ENCODE data around the gene PCDHGA10.
"Not testable (repeated sequence)": the region's sequence is repeated elsewhere in the genome, so short reads cannot be mapped to it uniquely, and the experiment has no call there.

Gene PCDHGA10

GRCh38 chr5:141373673-141374317, 39.0 kb upstream of the PCDHGA10 start, which contains the start of gene PCDHGA6:
Gene PCDHGA6, plus strand, starts transcription at chr5:141373891. Its CDS starts 193 bp downstream, at chr5:141374084.
- peak; percentile 80 for TF ChIP-seq CTCF (IDR thresholded peaks at IDR 0.05)
- no peak for TF ChIP-seq ZFX (IDR thresholded peaks at IDR 0.05; ENCODE audit: borderline replicate concordance)
- H3K27ac ChIP-seq, result no peak within 1 kb of the TSS

- no peak overlapping the region for H3K27ac ChIP-seq
- TF ChIP-seq ZFX (IDR thresholded peaks at IDR 0.05; ENCODE audit: borderline replicate concordance), result no peak
- no peak for TF ChIP-seq CTCF (IDR thresholded peaks at IDR 0.05)
Observed at GRCh38 chr5:141374627-141375026, 38.2 kb upstream of the PCDHGA10 start.

- TF ChIP-seq CTCF (IDR thresholded peaks at IDR 0.05), result peak; percentile 28
Observed at GRCh38 chr5:141375444-141376155, 37.2 kb upstream of the PCDHGA10 start.

GRCh38 chr5:141382469-141383294, 30.1 kb upstream of the PCDHGA10 start, which contains the start of gene PCDHGA7:
Gene PCDHGA7, plus strand, starts transcription at chr5:141382742. Its CDS starts 158 bp downstream, at chr5:141382900.
- TF ChIP-seq CTCF (IDR thresholded peaks at IDR 0.05) (peak; percentile 72), ZFX (IDR thresholded peaks at IDR 0.05; ENCODE audit: borderline replicate concordance) (no peak)
- no peak within 1 kb of the TSS for H3K27ac ChIP-seq

More at GRCh38 chr5:141375444-141376155, 37.2 kb upstream of the PCDHGA10 start:
- not testable (repeated sequence) for H3K27ac ChIP-seq

GRCh38 chr5:141383345-141383744, 29.4 kb upstream of the PCDHGA10 start:
- no peak for TF ChIP-seq ZFX (IDR thresholded peaks at IDR 0.05; ENCODE audit: borderline replicate concordance)
- TF ChIP-seq CTCF (IDR thresholded peaks at IDR 0.05), result no peak
- H3K27ac ChIP-seq, result no peak overlapping the region

- no peak overlapping the region for H3K27ac ChIP-seq
- no peak for TF ChIP-seq CTCF (IDR thresholded peaks at IDR 0.05)
- no peak for TF ChIP-seq ZFX (IDR thresholded peaks at IDR 0.05; ENCODE audit: borderline replicate concordance)
Observed at GRCh38 chr5:141384471-141385267, 28.1 kb upstream of the PCDHGA10 start.

Measured in 22Rv1 (cell line).